DND-41 (cell line): ENCODE results near the gene TTC39A.

Source experiments
- ATAC-seq: fragments of 200-7000 bp; cut with Tn5 transposase; 3 replicates; pipeline ENCODE4 v1.9.1; 2021; ENCODE audit warnings: low read depth; ENCODE audit not compliant: insufficient read depth
- DNase-seq: peaks from one replicate; pipeline ENCODE4 v3.0.0-alpha.2; 2020
- H2AFZ ChIP-seq: 2 replicates; pipeline ENCODE4 v1.6.0; 2012; ENCODE audit warnings: low read depth, low read length
- H3K27ac ChIP-seq: 2 replicates; pipeline ENCODE4 v1.5.1; 2012; ENCODE audit warnings: low read length, inconsistent platforms
- H3K27me3 ChIP-seq: fragments of 200-600 bp; sonication (generic); 2 replicates; pipeline ENCODE4 v1.6.0; 2012; ENCODE audit warnings: low read length, mild to moderate bottlenecking, inconsistent platforms; ENCODE audit not compliant: insufficient read depth, poor library complexity
- H3K36me3 ChIP-seq: 2 replicates; pipeline ENCODE4 v1.5.1; 2012; ENCODE audit warnings: low read length, inconsistent platforms; ENCODE audit not compliant: insufficient read depth
- H3K4me1 ChIP-seq: 2 replicates; pipeline ENCODE4 v1.5.1; 2012; ENCODE audit warnings: mild to moderate bottlenecking, low read length; ENCODE audit not compliant: insufficient read depth
- H3K4me2 ChIP-seq: 2 replicates; pipeline ENCODE4 v1.6.0; 2012; ENCODE audit warnings: mild to moderate bottlenecking, moderate library complexity, low read length, inconsistent platforms; ENCODE audit not compliant: insufficient read depth
- H3K4me3 ChIP-seq, 2 experiments: fragments of 200-600 bp in 1 of 2; shearing (Covaris generic) in 1 of 2; 2 replicates each; pipeline ENCODE4 v1.5.1; 2012 to 2016; ENCODE audit warnings: inconsistent platforms in 2 of 2, low read length in 2 of 2, mild to moderate bottlenecking in 2 of 2, low read depth in 1 of 2, moderate library complexity in 1 of 2
- H3K79me2 ChIP-seq: 2 replicates; pipeline ENCODE4 v1.6.0; 2012; ENCODE audit warnings: low read length, inconsistent platforms; ENCODE audit not compliant: insufficient read depth
- H3K9ac ChIP-seq: 2 replicates; pipeline ENCODE4 v1.6.0; 2012; ENCODE audit warnings: low read depth, mild to moderate bottlenecking, inconsistent platforms, low read length, moderate library complexity
- H3K9me3 ChIP-seq: 2 replicates; pipeline ENCODE4 v1.5.1; 2012; ENCODE audit warnings: low read length, moderate library complexity, mild to moderate bottlenecking, inconsistent platforms; ENCODE audit not compliant: insufficient read depth, severe bottlenecking
- H4K20me1 ChIP-seq: 2 replicates; pipeline ENCODE4 v1.6.0; 2012; ENCODE audit warnings: low read length; ENCODE audit not compliant: insufficient read depth
- CTCF ChIP-seq: IDR thresholded peaks from 2 replicates; pipeline ENCODE4 v1.5.1; 2012; ENCODE audit warnings: borderline replicate concordance, low read length, moderate library complexity, mild to moderate bottlenecking; ENCODE audit not compliant: poor library complexity, severe bottlenecking; ENCODE audit errors: extremely low read depth
- EZH2 ChIP-seq: IDR thresholded peaks from 3 replicates; pipeline ENCODE4 v1.6.1; 2012; ENCODE audit warnings: borderline replicate concordance, low read depth, mild to moderate bottlenecking, moderate library complexity, low read length, inconsistent platforms; ENCODE audit not compliant: severe bottlenecking

TTC39A gene

GRCh38 chr1:51265618-51266017 is 64.7 kb downstream of the TTC39A start:
- peaks cover 73% of the 10 kb centered on the region for H3K79me2 ChIP-seq
- H3K4me2 ChIP-seq = no peak overlapping the region
- H3K36me3 ChIP-seq = peaks cover 12% of the 10 kb centered on the region
- ATAC-seq (no peak), DNase-seq (no peak)
- no peaks in the 10 kb centered on the region for H3K9me3 ChIP-seq
- H3K9ac ChIP-seq = no peak overlapping the region
- no peaks in the 10 kb centered on the region for H3K4me1 ChIP-seq
- H3K27ac ChIP-seq = no peak overlapping the region
- H2AFZ ChIP-seq = no peak overlapping the region
- no peaks in the 10 kb centered on the region for H3K27me3 ChIP-seq
- no peak overlapping the region for H3K4me3 ChIP-seq
- TF ChIP-seq EZH2 (no peak), CTCF (no peak)
- peaks cover 15% of the 10 kb centered on the region; the same call in 1 of the 2 replicates for H4K20me1 ChIP-seq

GRCh38 chr1:51264451-51264850 is 65.9 kb downstream of the TTC39A start:
- no peak overlapping the region for H3K4me2 ChIP-seq
- peaks cover 85% of the 10 kb centered on the region for H3K79me2 ChIP-seq
- H3K36me3 ChIP-seq = 0 out of 2 replicates have a peak, but pooled peaks cover under 1% of the 10 kb centered on the region
- H2AFZ ChIP-seq = no peak overlapping the region
- no peak overlapping the region for H3K27ac ChIP-seq
- no peak overlapping the region for H3K4me3 ChIP-seq
- no peak overlapping the region for H3K9ac ChIP-seq
- peaks cover 17% of the 10 kb centered on the region; the same call in 1 of the 2 replicates for H4K20me1 ChIP-seq
- no peaks in the 10 kb centered on the region for H3K4me1 ChIP-seq
- DNase-seq = no peak
- no peaks in the 10 kb centered on the region for H3K27me3 ChIP-seq
- H3K9me3 ChIP-seq = no peaks in the 10 kb centered on the region
- TF ChIP-seq EZH2 (no peak), CTCF (no peak)
- ATAC-seq = no peak

- no peaks in the 10 kb centered on the region for H3K9me3 ChIP-seq
- peaks cover 19% of the 10 kb centered on the region; the same call in 1 of the 2 replicates for H4K20me1 ChIP-seq
- H3K9ac ChIP-seq = no peak overlapping the region
- DNase-seq (no peak), ATAC-seq (no peak)
- H3K79me2 ChIP-seq = peaks cover 88% of the 10 kb centered on the region
- no peaks in the 10 kb centered on the region for H3K4me1 ChIP-seq
- H2AFZ ChIP-seq = no peak overlapping the region
- no peaks in the 10 kb centered on the region for H3K27me3 ChIP-seq
- no peak for TF ChIP-seq EZH2
- no peak for TF ChIP-seq CTCF
- H3K36me3 ChIP-seq = no peaks in the 10 kb centered on the region
- H3K4me3 ChIP-seq = no peak overlapping the region
- no peak overlapping the region for H3K4me2 ChIP-seq
- no peak overlapping the region for H3K27ac ChIP-seq
These were observed 67.0 kb downstream of the TTC39A start for GRCh38 chr1:51263147-51263877.
